Caco-2 (cell line): ENCODE results near the gene IL17F. TPM values are rescaled to one million over a fixed set of nuclear protein-coding genes. Genes with fewer than 3 reads are reported as not detected.

Experiments
- BruUV-seq: library from RNA; stranded (reverse); fragments of 400-500 nt; replicated peaks from 2 replicates; lab custom pipeline; 2021; lab: Mats Ljungman, UMichigan
- CTCF ChIA-PET: fragments of 300-600 bp; sonication (Branson Sonifier 250); formaldehyde crosslinking; loops from one replicate; lab custom pipeline; 2022; ENCODE audit warnings: antibody characterized with exemption; lab: Charles Lee
- POLR2A ChIA-PET: fragments of 300-600 bp; sonication (Branson Sonifier 250); formaldehyde crosslinking; loops from one replicate; lab custom pipeline; 2022; ENCODE audit warnings: antibody characterized with exemption; lab: Charles Lee
- DNase-seq, 2 experiments: peaks; one replicate each; pipeline versions ENCODE4 v3.0.0 to v3.0.0-alpha.2; 2020 to 2022
- H3K27me3 ChIP-seq: replicated peaks from 2 replicates; pipeline ENCODE4 v1.6.0; 2011; ENCODE audit warnings: low read length; ENCODE audit not compliant: control insufficient read depth, insufficient read depth
- H3K36me3 ChIP-seq: 2 replicates; pipeline ENCODE4 v1.5.1; 2011; ENCODE audit warnings: low read length; ENCODE audit not compliant: control insufficient read depth, insufficient read depth
- H3K4me1 ChIP-seq: fragments of 250-450 bp; sonication (Bioruptor Pico); 2 replicates; pipeline ENCODE4 v1.5.1; 2020; ENCODE audit warnings: mild to moderate bottlenecking
- H3K4me3 ChIP-seq: 2 replicates; pipeline ENCODE4 v1.5.1; 2011; ENCODE audit warnings: low read depth, mild to moderate bottlenecking, control low read depth, low read length
- H3K9me3 ChIP-seq: fragments of 250-450 bp; sonication (Bioruptor Pico); 2 replicates; pipeline ENCODE4 v1.5.1; 2020; ENCODE audit warnings: mild to moderate bottlenecking, moderate library complexity
- H3K27ac Mint-ChIP-seq: one replicate; pipeline ENCODE4 v1.8.0; 2022; ENCODE audit warnings: mixed read lengths; ENCODE audit not compliant: unreplicated experiment
- H3K27me3 Mint-ChIP-seq: one replicate; pipeline ENCODE4 v1.8.0; 2022; ENCODE audit warnings: mixed read lengths; ENCODE audit not compliant: insufficient read depth, unreplicated experiment
- H3K36me3 Mint-ChIP-seq: one replicate; pipeline ENCODE4 v1.8.0; 2022; ENCODE audit warnings: mild to moderate bottlenecking, mixed read lengths; ENCODE audit not compliant: insufficient read depth, unreplicated experiment
- H3K4me1 Mint-ChIP-seq: one replicate; pipeline ENCODE4 v1.8.0; 2022; ENCODE audit warnings: low read depth, mixed read lengths; ENCODE audit not compliant: unreplicated experiment
- H3K4me3 Mint-ChIP-seq: one replicate; pipeline ENCODE4 v1.8.0; 2022; ENCODE audit warnings: mild to moderate bottlenecking, moderate library complexity, mixed read lengths; ENCODE audit not compliant: unreplicated experiment
- H3K9me3 Mint-ChIP-seq: one replicate; pipeline ENCODE4 v1.8.0; 2022; ENCODE audit warnings: mixed read lengths; ENCODE audit not compliant: unreplicated experiment
- CTCF ChIP-seq, 2 experiments: fragments of 200-600 bp in 1 of 2; IDR thresholded peaks; 1 replicate in 1 of 2; 2 replicates in 1 of 2; pipeline versions ENCODE4 v1.5.1 to v1.8.0; 2011 to 2022; ENCODE audit warnings: antibody characterized with exemption in 1 of 2, control low read depth in 1 of 2, inconsistent platforms in 1 of 2, low read depth in 1 of 2, low read length in 1 of 2, mild to moderate bottlenecking in 1 of 2, moderate library complexity in 1 of 2; ENCODE audit not compliant: insufficient read depth in 1 of 2, severe bottlenecking in 1 of 2, unreplicated experiment in 1 of 2
- intact Hi-C: fragments of 100-400 bp; cut with micrococcal nuclease; formaldehyde crosslinking; loops from one replicate; pipeline ENCODE4 v1.10.0; 2022; ENCODE audit not compliant: unreplicated experiment
- total RNA-seq: library from RNA; stranded (reverse); gene quantifications from 2 replicates; pipeline ENCODE4 v1.2.3, GENCODE V29; 2022

The IL17F gene
- total RNA-seq, 1 experiment from 2014 or later: not detected

GRCh38 chr6:52255434-52255833, 11.1 kb upstream of the IL17F start:
- intact Hi-C loops: no loop called here
- Mint-ChIP-seq H3K27me3 (no peaks in the 10 kb centered on the region), H3K4me3 (no peak overlapping the region), H3K4me1 (peaks cover 6% of the 10 kb centered on the region), H3K9me3 (no peaks in the 10 kb centered on the region), H3K27ac (no peak overlapping the region), H3K36me3 (peaks cover 5% of the 10 kb centered on the region)
- Histone ChIP-seq H3K4me3 (no peak overlapping the region), H3K36me3 (no peaks in the 10 kb centered on the region), H3K27me3 (no peaks in the 10 kb centered on the region), H3K4me1 (no peaks in the 10 kb centered on the region; the same call in 1 of the 2 replicates), H3K9me3 (no peaks in the 10 kb centered on the region)
- ChIA-PET CTCF (no interaction called here), POLR2A (no interaction called here)
- BruUV-seq: no TSS peak
- DNase-seq: no peak
- no peak for TF ChIP-seq CTCF (IDR thresholded peaks at IDR 0.05; ENCODE audit: insufficient read depth in 1 of 2, low read depth in 1 of 2, low read length in 1 of 2, severe bottlenecking in 1 of 2, unreplicated experiment in 1 of 2)

- peaks cover 5% of the 10 kb centered on the region for H3K36me3 Mint-ChIP-seq
- intact Hi-C loops: no loop called here
- DNase-seq: no peak
- TF ChIP-seq CTCF (IDR thresholded peaks at IDR 0.05; ENCODE audit: insufficient read depth in 1 of 2, low read depth in 1 of 2, low read length in 1 of 2, severe bottlenecking in 1 of 2, unreplicated experiment in 1 of 2): no peak
- no TSS peak for BruUV-seq
- H3K4me1 Mint-ChIP-seq: peaks cover 10% of the 10 kb centered on the region
- POLR2A ChIA-PET: no interaction called here
- CTCF ChIA-PET: no interaction called here
- no peaks in the 10 kb centered on the region for H3K9me3 Mint-ChIP-seq
- no peak overlapping the region for H3K4me3 Mint-ChIP-seq
- Histone ChIP-seq H3K9me3 (no peaks in the 10 kb centered on the region), H3K36me3 (no peaks in the 10 kb centered on the region), H3K4me3 (no peak overlapping the region), H3K4me1 (no peaks in the 10 kb centered on the region; the same call in 1 of the 2 replicates), H3K27me3 (no peaks in the 10 kb centered on the region)
- H3K27ac Mint-ChIP-seq: no peak overlapping the region
- H3K27me3 Mint-ChIP-seq: no peaks in the 10 kb centered on the region
Measured at GRCh38 chr6:52254731-52255378, 10.6 kb upstream of the IL17F start.

GRCh38 chr6:52253494-52253893, 9.2 kb upstream of the IL17F start:
- Histone ChIP-seq H3K4me3 (no peak overlapping the region), H3K36me3 (no peaks in the 10 kb centered on the region), H3K4me1 (peaks cover 12% of the 10 kb centered on the region), H3K27me3 (no peaks in the 10 kb centered on the region), H3K9me3 (no peaks in the 10 kb centered on the region)
- BruUV-seq: no TSS peak
- POLR2A ChIA-PET: no interaction called here
- Mint-ChIP-seq H3K9me3 (no peaks in the 10 kb centered on the region), H3K27me3 (no peaks in the 10 kb centered on the region), H3K4me1 (peaks cover 15% of the 10 kb centered on the region), H3K4me3 (no peak overlapping the region), H3K27ac (no peak overlapping the region), H3K36me3 (no peaks in the 10 kb centered on the region)
- intact Hi-C loops: no loop called here
- CTCF ChIA-PET: no interaction called here
- no peak for TF ChIP-seq CTCF (IDR thresholded peaks at IDR 0.05; ENCODE audit: insufficient read depth in 1 of 2, low read depth in 1 of 2, low read length in 1 of 2, severe bottlenecking in 1 of 2, unreplicated experiment in 1 of 2)
- no peak for DNase-seq
